ELF-1 (cell line): ENCODE measurements around the gene CREG2.
"Not testable (repeated sequence)": the region's sequence is repeated elsewhere in the genome, so short reads cannot be mapped to it uniquely, and the experiment has no call there.

Experiments used
- DNase-seq: peaks from one replicate; pipeline ENCODE4 v3.0.0-alpha.2; 2016; ENCODE audit warnings: low read depth, low spot score

Gene CREG2

DNA sequence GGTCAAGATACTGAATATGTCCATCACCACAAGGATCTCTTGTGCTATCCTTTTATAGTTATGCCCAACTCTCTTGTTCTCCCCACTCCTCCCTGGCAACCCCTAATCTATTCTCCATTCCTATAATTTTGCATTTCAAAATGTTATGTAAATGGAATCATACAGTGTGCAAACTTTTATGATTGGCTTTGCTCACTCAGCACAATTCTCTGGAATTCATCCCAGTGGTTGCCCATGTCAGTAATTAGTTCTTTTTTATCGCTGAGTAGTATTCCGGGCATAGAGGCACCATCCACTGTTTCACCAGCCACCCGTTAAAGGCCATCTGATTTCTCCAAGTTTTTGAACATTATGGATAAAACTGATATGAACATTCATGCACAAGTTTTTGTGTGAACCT, 40.4 kb downstream of the CREG2 start:
- no peak for DNase-seq

- DNase-seq: no peak
Observed at GRCh38 chr2:101344137-101344536, 43.2 kb downstream of the CREG2 start.

DNA sequence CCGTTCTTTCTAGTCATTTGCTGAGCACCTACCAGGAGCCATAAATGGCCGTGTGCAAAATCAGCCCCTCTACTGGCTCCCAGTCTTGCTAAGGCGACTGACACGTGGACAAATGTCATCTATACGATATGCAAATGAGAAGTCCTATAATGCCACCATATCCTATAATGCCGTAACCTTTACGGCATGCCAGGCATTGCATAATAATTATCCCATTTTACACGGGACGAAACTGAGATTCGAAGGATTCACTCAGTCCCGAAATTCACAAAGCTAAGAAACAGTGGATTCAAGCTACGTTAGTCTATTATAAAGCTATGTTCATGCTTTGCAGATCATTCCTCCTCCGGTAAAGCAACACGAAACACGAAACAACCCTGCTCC, 44.7 kb downstream of the CREG2 start:
- no peak for DNase-seq

DNA sequence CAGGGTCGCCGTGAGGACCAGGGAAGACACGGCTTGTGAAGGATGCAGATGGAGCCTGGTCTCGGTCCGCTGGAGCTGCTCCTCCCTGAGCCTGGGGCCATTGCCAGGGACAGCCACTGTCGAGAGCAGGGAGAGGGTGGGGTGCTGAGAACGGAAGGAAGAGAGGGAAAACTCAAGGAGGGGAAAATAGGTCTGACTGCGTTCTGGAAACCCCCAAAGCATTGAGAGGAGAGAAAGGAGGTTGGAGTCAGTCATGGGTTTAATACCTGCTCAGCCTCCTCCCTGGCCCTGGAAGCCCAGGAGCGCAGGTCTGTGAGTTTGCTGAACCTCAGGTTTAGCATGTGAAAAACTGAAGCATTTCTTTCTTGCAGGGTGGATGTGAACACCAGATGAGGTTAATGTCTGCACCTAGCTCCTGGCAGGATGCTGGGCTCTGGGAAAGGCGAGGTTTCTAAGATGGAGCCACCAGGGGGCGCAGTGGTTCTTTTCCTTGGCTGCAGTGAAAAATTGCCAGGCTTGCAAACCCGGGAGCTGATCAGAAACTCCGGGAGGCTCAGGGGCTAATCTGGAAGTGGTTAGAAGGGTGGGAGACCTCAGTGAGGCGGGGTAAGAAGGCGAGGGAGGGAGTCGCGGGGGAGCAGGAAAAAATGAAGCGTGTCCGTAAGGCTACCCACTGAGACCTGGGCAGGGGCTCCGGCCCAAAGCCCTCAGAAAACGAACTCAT, 45.2 kb downstream of the CREG2 start:
- DNase-seq: peak; percentile 94

DNA sequence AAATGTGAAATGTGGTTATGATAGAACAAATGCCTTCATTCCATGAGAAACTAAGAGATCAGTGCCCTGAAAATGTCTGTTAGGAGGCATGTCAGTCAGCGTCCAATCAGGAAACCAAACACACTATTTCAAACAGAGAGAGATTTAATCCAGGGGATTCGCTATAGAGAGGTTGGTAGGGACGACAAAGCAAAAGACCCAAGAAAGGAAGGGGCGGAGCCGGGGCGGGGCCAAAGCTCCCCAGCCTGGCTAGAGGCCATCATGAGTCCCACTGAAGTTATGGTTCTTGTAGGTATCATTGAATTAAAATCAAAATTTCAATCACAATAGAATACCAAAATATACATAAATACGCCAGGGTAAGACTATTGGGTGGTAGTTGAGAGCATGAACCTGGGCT, 45.9 kb downstream of the CREG2 start:
- DNase-seq: peak; percentile 73

DNA sequence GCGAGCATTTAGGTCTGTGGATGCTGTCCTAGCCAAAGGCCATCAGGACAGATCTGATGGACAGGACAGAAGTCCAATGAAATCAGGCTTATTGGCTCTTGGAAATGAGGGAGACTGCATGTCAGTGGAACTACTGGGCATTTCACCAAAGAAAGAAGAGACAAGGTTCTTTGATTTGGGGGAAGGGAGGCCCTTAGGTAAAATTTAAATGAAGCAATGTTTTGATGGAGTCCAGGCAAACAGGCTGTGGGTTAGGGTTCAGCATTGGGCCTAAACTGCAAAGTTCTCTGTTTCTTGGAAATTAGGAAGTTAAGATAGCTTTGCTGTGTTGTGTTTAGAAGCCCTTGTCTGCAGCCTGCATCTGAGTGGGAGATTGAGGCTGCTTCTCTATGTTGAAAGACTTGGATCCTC, 47.2 kb downstream of the CREG2 start:
- DNase-seq: peak; percentile 83

DNA sequence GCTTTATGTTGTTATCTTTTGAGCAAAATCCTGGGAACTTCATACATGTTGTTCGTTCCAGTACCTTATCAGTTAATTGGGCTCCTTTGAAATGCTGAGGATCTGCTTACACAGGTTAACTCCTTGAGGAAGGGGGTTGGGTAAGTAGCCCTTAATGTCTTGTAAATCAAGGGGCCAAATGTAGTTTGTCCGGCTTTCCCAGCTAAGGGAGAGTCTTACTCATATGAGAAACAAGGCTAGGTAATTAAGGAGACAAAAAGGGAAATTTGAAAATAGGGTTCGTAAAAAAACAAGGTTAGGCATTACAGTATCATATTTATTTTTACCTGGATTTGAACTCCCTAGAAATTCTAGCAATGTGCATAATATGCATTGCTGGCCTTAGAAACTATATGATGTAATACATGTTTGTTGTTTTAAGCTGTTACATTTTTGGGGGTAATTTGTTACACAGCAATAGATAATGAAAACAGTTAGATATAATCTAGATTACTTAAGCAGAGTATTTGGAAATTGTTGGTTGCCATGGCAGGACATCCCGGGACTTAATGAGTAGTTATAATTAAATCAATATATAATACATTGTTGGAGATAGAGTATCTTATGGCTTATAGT, 47.9 kb downstream of the CREG2 start:
- DNase-seq: peak; percentile 54

DNA sequence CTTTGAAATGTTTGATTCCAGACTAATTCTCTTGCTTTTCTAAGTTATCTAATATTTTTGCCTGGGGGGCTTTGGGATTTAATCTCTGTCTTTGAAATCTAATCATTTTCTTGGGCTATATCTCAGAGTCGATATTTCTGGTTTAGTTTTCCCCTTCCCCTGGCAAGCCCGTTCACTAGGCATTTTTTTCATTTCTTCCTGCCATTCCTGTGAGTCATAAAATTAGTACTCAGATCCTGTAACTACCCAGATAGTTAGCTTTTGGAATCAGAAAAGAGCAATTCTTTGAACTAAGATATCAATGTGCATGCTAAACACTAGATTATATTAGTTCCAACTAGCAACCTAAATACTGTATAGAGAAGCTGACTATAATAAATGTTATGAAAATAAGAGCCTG, 49.4 kb downstream of the CREG2 start:
- no peak for DNase-seq

GRCh38 chr2:101332885-101333766, 54.2 kb downstream of the CREG2 start:
- DNase-seq: no peak

DNA sequence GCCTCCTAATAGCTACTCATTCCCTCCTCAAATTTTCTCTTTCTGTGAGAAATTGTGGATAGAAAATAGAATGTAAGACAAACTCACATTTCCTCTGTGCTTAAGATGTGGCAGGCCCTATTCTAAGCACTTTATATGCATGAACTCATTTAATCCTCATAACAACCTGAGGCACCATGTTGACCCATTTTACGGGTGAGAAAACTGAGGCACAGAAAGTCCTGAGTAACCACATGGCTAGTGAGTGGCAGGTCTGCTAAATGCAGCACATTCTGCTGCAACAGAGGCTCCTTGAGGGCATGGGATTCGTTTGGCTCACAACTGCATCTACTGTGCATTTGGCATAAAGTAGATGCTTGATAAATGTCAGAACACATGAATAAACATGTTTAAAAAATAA, 56.1 kb downstream of the CREG2 start:
- no peak for DNase-seq

DNA sequence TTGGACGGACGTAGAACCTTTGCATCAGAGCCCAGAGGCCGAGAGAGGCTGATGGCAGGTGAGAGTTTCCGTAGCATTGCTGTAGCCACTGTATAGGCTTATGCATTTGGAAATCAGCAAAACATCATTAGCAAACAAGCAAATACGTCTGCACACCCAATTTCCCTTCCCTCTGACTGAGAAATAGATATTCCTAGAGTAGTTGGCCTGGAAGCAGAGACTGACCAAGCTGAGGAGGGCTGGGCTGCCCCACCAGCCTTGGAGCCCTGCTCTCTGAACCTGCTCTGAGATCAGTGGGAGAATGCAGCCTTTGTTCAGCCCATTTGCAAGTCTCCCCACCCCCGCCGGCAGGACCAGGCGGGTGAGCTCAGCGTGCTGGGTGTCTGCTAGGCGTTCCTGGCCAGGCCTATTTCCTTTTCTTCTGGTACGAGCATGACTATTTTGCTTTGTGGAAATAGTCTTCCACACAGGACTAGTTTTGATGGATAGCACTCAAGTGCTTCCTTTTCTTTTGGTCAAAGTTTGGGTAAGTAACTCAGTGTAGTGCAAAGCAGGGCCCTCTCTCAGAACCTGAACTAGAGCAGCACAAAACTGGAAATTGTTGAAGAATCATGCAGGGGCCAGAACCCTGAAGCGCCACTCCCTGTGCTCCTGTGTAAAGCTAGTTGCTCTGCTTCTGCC, 56.9 kb downstream of the CREG2 start:
- peak; percentile 87 for DNase-seq

DNA sequence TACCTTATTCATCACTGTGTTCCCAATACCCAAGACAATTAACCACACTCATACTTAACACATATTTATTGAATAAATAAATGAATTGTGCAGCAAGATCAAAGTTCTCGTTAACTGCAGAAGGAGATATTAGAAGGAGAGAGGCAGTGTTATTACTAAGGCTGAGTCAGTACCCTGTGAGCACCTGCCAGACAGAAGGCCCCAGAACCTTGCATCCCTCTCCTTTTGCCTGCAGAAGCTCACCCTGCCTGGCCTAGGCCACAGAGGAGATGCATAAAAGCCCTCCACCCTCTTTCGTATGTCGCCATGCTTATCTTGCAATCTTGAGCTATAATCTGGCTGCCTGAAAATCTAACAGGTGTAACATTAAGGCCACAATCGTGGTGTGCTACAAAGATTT, 58.3 kb downstream of the CREG2 start:
- no peak for DNase-seq

DNA sequence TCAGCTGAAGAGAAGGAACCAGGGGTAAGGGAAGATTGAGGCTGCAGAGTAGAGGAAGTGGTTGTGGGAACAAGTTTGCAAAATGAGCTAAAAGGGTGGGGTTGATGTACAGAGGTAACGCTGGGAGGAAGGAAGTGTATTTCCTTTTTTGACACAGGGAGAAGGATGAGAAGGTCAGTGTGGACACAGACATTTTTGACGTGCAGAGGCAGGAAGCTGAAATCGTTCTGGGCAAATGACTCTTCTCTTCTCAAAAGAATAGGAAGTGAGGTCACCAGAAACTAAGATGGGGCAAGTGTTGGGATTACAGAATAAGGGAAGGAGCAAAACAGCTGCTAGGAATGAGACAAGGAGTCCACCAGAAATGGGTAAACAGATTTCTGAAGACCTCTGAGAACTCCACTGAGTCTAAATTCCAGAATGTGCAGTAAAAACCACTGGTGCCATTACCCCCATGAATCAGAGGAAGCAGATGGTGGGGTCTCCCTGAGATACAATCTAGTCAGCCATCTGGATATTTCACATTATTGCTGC, 58.8 kb downstream of the CREG2 start:
- no peak for DNase-seq

GRCh38 chr2:101327863-101328394, 59.4 kb downstream of the CREG2 start:
- DNase-seq: peak; percentile 92

DNA sequence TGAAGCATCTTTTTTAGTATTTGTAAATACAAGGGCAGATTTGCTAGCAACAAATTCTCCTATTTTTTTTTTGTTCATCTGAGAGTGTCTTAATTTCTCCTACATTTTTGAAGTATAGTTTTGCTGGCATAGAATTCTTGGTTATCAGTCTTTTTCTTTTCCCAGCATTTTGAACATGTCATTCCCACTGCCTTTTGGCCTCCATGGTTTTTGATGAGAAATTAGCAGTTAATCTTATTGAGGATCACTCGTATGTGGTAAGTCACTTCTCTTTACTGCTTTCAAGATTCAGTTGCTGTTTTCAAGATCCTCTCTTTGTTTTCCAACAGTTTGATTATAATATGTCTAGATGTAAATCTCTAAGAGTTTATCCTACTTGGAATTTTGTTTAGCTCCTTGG, 61.9 kb downstream of the CREG2 start:
- DNase-seq: no peak

DNA sequence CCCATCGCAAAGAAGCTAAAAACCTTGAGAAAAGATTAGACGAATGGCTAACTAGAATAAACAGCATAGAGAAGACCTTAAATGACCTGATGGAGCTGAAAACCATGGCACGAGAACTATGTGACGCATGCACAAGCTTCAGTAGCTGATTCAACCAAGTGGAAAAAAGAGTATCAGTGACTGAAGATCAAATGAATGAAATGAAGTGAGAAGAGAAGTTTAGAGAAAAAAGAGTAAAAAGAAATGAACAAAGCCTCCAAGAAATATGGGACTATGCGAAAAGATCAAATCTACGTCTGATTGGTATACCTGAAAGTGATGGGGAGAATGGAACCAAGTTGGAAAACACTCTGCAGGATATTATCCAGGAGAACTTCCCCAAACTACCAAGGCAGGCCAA, 70.7 kb downstream of the CREG2 start:
- not testable (repeated sequence) for DNase-seq

GRCh38 chr2:101311696-101312017, 75.6 kb downstream of the CREG2 start:
- DNase-seq: no peak

GRCh38 chr2:101310834-101311695, 76.2 kb downstream of the CREG2 start:
- DNase-seq: no peak

GRCh38 chr2:101310090-101310833, 77.0 kb downstream of the CREG2 start:
- DNase-seq: no peak
